Astrocyte of the hippocampus (primary cell): Measurements from ENCODE around the gene ATXN1.

Experiments
- DNase-seq: peaks from one replicate; pipeline ENCODE4 v3.0.0; 2011; ENCODE audit warnings: low read depth, low spot score

The ATXN1 gene

DNA sequence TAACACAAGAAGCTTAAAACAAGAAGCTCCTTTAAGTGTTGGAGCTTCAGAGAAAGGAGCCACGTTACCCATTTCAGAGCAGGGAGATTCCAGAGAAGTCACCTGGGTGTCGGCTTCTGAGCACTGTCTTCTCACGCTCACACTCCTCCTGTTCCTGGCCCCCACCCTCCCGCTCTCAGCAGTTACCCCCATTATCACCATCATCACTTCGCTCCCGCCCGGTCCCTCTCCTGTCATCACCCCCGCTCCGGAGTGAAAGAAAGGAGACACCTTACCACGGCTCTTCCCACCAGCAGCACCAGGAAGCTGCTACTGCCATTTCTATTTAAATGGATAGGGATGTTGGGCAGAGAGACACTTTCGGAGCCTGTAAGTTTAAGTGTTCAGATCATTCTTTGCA, 399.0 kb downstream of the ATXN1 start:
- DNase-seq: no peak

DNA sequence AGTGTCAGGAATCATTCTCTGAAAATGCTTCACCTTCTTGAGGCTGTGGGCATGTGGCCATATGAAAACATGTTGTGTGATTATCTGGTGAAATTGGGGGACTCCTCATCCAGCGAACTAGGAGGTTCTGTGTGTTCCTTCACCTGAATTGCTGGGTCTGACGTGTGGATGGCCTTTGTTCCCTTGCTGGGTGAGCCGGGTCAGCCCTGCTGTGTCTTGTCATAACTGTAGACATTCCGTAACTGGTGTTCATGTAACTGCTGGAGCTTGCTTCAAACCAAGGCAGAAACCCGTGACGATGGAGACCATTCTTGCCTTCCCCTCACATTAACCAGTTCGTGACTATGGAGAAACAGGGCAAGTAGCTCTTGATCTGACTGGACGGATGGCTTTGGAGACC, 399.4 kb downstream of the ATXN1 start:
- no peak for DNase-seq

DNA sequence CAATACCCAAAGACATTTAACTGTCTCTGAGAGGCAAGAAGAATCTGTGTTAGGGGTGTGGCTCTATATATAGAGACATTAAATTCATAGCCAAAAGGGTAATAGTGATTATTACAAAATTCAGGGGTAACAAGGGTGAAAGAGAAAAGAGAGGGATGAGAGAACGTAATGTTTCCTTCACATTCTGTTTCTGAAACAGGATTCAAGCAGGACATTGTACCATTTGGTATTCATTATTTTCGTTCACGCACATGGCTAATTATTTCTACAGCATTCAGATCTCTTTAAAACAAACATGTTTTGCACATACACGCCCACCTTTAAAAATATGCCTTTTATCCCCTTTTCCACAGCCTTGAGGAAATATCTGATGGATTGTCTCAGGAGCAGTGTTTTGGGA, 400.1 kb downstream of the ATXN1 start:
- DNase-seq: no peak

DNA sequence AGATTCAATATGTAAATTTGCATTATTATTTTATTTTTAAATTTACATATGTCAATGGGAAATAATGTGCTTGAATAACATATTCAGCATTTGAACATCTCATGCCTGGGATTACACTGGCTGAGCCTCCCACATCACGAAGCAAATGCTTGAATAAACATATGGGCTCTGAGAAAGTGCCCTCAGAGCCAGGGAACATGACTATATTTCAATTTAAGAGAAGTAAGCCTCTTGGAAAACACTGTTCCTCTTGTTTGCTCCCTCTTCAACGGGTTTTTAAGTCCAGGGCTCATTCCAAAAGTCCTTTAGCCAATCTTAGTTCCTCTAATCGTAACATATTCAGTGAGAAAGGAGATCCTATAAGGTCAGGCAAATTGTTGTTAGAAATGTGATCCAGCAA, 400.9 kb downstream of the ATXN1 start:
- DNase-seq: no peak

DNA sequence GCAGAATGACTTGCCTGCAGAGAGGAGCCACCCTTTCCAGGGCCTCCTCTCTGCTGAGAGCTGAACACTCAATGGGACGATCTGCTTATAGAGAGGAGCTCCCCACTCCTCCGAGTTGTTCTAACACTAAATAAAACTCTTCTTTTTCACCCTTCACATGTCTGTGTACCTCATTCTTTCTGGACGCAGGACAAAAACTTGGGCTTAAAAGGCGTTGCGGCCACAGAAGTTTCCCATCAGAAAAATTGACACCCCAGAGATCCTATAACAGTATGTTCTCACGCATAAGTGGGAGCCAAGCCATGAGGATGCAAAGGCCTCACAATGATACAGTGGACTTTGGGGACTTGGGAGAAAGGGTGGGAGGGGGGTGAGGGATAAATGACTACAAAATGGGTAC, 401.7 kb downstream of the ATXN1 start:
- no peak for DNase-seq

DNA sequence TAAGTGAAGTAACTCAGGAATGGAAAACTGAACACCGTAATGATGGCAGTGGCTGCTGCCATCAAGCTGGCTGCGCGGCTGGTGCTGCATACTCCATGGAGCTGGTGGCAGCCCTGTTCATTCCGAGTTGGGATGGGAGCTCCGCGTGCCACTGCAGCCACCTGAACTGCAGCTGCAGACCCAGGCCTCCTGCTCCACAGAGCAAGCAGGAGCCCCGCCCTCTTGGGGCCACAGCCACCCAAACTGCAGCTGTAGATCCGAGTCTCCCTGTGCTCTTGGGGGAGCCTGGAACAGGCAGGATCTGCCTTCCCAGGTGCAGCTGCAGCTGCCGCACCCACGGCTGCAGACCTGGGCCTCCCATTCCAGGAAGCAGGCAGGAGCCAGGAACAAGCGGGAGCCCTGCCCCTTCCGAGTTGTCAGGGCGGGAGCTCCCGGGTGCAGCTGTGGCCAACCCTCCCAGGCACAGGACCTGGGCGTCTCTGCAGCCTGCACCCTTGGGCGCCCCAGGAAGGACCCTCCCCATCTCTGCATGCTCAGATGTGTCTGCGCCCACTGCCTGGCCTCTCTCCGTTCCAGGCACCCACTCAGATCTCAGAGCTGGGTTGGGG, 402.6 kb downstream of the ATXN1 start:
- DNase-seq: no peak

DNA sequence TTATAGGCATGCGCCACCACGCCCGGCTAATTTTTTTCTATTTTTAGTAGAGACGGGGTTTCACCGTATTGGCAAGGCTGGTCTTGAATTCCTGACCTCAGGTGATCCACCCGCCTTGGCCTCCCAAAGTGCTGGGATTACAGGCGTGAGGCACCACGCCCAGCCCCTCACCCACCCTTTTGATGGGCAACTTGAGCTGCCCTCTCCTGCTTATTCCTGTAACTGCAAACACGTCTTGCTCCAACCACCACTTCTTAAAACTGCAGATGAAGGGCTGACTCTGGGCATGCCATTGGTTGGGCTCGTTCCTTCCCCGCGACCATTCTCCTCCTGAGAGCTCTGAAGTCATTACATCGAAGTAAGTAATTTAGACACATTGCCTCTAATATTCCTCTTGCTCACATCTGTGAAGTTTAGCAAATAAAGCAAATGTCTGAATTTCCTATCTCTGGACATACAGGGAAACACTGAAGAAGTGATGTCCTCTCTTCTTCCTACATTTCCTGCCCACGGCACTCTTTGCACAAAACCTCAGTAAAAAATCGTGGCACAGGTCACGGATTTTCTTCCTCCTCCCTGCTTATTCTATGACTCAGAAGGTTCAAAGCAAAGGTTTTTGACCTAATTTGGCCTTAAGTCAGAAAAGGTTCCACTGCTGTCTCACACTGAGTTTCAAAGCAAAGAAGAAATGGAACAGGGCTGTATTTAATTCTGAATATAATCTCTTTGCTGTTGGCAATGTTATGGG, 405.4 kb downstream of the ATXN1 start:
- DNase-seq: peak; percentile 38

DNA sequence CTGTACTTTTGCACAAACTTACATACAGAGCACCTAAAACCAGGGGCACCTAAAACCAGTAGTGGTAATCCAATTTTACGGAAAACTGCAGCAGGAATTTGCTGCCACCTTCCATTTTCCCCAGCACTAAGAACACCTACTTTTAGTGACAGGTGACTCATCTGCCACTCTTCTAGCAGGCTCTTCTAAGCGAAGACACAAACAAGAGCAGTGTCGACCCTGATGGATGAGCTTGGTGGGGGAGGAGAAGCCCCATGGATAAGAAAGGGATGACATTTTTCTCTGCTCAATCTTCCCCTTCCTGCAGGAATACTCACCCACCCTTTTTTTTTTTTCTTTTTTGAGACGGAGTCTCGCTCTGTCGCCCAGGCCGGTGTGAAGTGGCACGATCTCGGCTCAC, 406.0 kb downstream of the ATXN1 start:
- DNase-seq: no peak

DNA sequence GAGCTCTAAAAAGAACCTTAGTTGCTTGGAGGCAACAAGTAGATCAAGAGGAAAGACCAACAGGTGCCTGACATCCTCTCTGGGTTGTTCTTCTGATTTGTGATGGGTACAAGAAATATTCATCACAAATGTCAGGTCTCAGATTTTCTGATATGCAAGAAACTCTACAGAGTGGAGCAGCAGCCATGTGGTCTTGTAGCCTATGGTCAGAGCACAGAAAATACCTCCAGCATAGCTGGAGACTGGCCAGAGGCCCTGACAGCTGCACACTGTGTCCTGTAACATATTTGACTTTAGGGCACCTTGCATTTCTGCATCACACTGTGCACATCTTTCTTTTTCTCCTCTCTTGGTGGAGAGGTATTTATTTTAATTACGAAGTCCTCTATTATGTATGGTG, 406.6 kb downstream of the ATXN1 start:
- peak; percentile 11 for DNase-seq

DNA sequence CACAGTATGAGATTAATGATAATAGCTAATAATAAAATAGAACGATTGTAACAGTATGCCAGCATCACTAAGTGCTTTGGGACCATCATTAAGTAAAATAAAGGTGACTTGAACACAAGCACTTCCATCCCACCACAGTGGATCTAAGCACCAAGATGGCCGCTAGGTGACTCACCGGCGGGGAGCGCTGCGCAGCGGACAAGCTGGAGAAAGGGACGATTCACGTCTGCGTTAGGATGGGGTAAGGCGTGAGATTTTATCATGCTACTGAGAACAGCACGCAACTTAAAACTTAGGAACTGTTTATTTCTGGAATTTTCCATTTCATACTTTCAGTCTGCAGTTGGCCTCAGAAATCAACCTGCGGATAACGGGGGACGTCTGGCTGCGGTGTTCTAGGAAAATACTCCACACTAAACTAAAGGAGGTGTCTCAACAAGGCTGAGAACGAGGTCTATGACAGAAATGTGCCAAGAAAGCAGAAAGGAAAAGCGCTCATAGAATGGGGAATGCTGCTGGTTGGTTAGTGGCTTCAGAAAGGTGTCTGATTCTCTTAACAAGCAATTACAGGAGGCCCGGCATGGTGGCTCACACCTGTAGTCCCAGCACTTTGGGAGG, 408.3 kb downstream of the ATXN1 start:
- DNase-seq: no peak

DNA sequence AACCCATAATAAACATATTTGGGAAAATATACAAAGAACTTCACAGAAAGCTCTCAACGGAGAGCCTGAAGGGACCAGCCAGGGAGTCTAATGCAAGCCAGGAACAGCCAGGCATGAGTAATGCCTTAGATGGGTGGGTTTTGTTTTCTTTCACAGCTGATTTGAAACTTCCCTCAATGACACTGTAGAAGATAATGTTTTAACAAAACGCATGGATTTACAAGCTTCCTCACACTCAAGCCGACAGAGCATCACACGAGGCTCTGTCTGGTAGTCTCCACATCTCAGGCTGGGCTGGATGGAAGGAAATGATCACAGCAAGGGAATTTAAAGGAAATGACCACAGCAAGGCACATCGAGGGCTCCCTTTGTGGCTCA, 409.0 kb downstream of the ATXN1 start:
- DNase-seq: peak; percentile 31

DNA sequence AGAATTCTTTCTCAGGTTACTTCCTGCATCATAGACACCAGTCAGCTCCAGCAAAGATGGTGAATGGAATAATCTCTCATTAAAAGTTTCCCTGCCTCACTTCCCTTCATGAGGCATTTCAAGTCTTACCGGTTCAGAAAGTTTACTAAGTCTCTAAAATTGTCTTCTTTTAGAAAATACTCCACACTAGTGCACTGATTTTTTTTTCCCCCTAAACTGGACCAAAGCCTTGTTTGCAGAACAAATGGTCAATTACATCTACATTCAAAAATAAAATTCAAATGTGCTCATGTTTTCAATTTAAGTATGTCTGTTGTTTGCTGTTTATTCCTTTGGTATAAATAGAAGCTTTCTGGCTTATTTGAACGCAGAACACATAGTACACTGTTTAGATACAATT, 411.7 kb downstream of the ATXN1 start:
- DNase-seq: no peak

DNA sequence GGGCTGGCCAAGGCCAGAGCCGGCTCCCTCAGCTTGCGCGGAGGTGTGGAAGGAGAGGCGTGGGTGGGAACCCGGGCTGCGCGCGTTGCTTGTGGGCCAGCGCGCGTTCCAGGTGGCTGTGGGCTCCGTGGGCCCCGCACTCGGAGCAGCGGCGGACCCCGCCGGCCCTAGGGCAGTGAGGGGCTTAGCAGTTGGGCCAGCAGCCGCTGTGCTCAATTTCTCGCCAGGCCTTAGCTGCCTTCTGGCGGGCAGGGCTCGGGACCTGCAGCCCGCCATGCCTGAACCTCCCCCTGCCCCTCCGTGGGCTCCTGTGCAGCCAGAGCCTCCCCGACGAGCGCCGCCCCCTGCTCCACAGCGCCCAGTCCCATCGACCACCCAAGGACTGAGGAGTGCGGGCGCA, 414.4 kb downstream of the ATXN1 start:
- DNase-seq: no peak

DNA sequence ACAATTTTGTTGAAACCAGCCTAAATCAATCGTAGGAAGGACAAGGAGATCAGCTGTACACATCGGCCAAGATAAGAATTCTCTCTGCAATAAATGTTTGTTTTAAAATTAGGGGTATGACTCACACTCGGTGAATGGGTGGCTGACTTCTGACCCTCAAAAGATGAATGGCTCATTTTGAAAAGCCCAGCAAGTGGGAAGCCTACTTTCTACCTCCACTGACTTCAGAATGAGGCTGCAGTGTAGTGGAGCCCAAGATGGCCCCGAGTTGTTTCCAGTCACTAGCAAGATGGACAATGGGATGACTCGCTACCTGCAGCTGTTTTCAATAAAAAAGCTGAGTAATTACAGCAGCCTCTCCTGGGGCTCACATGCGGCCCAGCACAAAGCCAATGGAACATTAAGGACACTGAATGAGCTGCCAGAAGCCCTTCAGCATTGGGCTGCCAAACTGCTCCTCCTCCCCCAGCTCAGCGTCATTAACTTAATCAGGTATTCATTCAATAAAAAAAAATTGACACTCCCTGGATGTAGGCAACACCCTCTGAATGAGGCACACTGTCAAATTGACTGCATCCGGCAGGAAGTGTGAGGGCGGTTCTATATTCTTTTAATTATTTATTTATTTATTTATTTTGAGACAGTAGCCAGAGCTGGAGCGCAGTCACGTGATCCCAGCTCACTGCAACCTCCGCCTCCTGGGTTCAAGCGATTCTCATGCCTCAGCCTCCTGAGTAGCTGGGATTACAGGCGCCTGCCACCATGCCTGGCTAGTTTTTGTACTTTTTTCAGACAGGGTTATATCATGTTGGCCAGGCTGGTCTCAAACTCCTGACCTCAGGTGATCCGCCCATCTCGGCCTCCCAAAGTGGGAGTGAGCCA, 415.6 kb downstream of the ATXN1 start:
- peak; percentile 60 for DNase-seq

DNA sequence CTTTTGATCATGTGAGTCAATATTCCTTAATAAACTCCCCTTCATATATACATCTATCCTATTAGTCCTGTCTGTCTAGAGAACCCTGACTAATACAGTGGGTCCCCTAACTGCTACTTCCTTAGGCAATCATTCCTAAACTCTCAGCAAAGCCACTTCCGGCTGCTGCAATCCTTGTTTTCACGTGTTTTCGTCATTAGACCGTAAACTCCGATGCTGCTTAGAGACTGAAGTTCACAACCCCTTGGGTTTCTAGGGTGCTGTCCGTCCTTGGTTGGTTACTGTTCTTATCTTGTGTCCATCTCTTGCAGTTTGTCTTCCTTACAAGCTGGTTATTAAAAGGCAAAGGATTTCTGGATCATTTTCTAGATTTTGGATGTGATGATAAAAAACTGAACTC, 416.5 kb downstream of the ATXN1 start:
- DNase-seq: no peak

DNA sequence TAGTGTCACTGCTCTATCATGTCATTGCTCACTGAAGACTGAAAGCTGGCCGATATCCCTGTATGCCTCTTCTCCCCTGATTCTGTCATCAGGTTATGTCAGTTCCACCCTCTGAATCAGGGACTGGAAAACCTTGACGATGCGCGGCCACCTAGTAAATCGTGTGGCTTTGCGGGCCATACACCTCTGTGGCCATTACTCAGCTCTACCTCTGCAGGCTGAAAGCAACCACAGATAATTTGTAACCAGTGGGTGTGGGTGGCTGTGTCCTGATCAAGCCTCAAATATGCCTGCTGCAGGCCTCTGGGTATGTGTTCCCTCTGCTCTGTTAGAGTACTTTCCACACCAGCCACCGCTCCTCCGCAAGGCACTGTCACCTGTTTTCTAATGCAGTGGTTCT, 417.7 kb downstream of the ATXN1 start:
- DNase-seq: no peak

DNA sequence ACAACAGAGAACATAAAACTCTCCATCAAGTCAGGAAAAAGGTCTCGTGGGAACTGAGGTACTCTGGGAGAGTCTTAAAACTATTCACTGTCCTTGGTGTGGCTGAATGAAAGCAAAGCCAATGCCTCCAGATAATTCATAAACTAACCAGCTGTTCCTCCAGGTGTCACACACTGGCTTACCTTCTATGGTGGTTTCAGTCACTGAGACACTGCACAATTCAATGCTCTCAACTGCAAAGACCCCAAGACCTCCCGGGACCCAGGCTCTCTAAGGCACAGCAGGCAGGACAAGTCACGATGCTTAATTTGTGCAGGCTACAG, 422.0 kb downstream of the ATXN1 start:
- no peak for DNase-seq

DNA sequence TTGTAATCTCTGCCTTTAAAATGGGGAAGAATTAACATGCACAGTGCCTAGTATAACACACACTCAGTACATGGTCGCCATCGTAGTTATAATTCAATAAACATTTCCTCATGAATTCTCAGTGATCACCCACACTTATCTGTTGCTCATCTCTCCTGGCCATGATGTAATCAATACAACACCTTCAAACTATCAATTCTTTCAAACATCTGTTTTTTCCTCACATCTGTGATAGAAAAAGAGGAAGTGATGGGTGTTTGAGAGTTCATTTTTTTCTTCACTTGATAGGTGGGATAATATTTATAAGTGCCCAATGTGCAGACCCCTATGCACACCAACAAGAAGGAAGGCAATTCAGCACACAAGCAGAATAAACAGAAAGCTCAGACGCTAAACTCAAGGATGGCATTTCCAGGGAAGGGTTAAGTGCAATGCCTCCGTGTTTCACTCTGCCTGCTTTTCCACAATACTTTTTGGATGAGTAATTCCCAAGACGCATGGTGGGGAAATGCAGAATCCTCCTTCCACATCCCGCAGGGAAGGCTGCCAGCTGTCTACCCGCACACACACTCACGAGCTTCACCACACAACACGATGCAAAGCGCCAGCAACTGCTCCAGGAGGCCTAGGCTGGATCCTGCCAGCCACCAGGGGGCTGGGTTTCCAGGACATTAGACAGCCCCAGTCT, 422.5 kb downstream of the ATXN1 start:
- DNase-seq: peak; percentile 99

DNA sequence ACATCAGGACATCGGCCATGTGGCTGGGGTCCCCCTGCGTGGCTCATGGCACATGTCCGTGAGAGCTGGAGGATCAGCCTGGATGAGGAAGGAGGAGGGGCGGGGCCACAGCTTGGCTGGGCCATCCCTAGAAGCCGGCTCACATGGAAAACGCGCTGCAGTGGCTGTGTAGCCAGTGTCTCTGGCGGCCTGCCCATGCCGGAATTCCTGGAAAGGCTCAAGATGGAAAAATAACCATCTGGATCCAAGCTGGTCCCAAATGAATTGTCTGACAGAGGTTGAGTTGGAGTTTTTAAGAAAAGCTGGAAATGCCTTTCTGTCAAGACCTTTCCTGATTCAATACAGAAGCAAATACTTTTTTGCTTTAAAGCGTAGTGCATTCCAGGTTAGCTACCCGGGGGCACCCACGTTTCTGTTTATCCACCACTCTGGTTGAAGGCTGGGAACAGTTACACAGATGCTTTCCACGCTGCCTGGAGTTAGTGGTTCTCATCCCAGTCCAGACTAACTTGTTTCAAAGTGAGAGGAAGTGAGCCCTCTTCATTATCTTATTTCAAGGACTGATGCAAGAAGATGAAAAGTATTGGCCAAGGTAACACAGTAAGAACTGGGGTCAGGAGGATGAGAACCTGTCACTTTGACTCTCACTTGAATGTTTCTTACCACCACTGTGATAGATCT, 423.8 kb downstream of the ATXN1 start:
- DNase-seq: peak; percentile 77

DNA sequence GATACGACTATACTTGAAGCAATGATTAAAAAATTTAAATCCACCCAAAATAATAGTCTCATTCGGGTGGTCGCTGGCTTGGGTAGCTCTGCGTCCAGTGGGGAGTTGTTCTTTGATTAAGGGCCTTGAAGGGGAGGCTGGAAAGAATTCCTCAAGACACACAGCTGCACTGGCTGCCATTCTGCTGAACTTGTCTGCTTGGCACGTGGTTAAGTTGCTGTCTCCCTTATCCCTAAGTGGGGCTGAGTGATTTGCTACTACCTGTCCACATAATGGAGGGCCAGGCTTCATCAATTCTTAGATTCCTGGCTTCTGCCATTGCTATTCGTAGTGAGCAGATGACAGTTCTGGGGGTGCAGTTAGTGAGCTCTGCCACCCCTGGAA, 424.4 kb downstream of the ATXN1 start:
- DNase-seq: no peak

DNA sequence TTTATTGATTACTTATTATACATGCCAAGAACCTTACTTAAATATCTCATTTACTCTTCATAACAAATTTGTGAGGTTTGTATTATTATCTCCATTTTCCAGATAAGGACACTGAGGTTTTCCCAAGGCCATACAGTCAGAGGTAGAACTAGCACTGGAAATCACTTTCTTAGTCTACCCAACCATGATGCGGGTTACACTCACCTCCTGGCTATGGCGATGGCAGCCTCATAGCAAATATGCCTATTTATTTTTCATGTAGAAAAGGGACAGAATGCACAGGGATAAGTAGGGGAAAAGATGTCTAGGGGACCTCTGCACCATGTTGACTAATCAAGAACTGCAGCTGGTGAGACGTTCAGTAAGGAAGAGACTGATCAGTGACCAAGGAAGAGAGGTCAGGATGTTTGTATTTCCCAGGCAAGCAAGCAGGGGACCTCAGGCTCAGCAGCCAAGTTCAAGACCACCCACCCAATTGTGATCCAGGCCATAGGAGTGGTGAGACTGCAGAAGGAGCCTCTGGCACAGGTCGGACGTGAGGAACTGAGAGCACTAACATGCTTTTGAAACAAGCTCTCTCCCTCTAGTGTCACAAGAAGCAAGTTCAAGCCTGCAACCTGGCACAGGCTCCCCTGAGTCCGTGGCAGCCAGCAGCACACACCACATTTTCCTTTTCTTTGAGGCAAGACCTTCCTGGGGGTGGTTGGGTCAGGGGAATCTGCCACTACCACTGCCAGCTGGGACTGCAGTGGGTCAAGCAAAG, 425.0 kb downstream of the ATXN1 start:
- DNase-seq: no peak
